ENCODE data around the gene CSRP3. TPM values are rescaled to one million over a fixed set of nuclear protein-coding genes. Genes with fewer than 3 reads are reported as not detected.

CSRP3 gene
- 1 to 10 TPM in 1 of 9 donors, not detected in 8; 2.3 TPM for total RNA-seq
- polyA plus RNA-seq, result under 1 TPM in 2 of 3 donors, not detected in 1; 0.17 to 0.32 TPM
- long read RNA-seq, donor 1, partial matches to known transcripts, result 0 of 1 reads
- long read RNA-seq, donor 1, other reads (novel, unspliced or antisense), result 0 of 1 reads
- long read RNA-seq, donor 2, partial matches to known transcripts, result 0 of 1 reads
- long read RNA-seq, donor 2, other reads (novel, unspliced or antisense), result 0 of 1 reads
- long read RNA-seq, donor 3, partial matches to known transcripts, result 0 of 5 reads
- long read RNA-seq, donor 3, other reads (novel, unspliced or antisense), result 0 of 5 reads
- long read RNA-seq, donor 4, result 0 reads
- long read RNA-seq, donor 5, result 0 reads
- long read RNA-seq, donor 6, result 0 reads
- long read RNA-seq, donor 7, transcript CSRP3-201 (6 exons, 971 nt), result major isoform, 5 of 5 reads
- long read RNA-seq, donor 7, partial matches to known transcripts, result 0 of 5 reads
- long read RNA-seq, donor 7, other reads (novel, unspliced or antisense), result 0 of 5 reads
- long read RNA-seq, donor 8, transcript CSRP3-201 (6 exons, 971 nt), result major isoform, 5 of 5 reads
- long read RNA-seq, donor 8, partial matches to known transcripts, result 0 of 5 reads
- long read RNA-seq, donor 8, other reads (novel, unspliced or antisense), result 0 of 5 reads
- long read RNA-seq, donor 9, partial matches to known transcripts, result 0 of 3 reads
- long read RNA-seq, donor 9, other reads (novel, unspliced or antisense), result 0 of 3 reads
- long read RNA-seq, donor 10, partial matches to known transcripts, result 0 of 1 reads
- long read RNA-seq, donor 10, other reads (novel, unspliced or antisense), result 0 of 1 reads

DNA sequence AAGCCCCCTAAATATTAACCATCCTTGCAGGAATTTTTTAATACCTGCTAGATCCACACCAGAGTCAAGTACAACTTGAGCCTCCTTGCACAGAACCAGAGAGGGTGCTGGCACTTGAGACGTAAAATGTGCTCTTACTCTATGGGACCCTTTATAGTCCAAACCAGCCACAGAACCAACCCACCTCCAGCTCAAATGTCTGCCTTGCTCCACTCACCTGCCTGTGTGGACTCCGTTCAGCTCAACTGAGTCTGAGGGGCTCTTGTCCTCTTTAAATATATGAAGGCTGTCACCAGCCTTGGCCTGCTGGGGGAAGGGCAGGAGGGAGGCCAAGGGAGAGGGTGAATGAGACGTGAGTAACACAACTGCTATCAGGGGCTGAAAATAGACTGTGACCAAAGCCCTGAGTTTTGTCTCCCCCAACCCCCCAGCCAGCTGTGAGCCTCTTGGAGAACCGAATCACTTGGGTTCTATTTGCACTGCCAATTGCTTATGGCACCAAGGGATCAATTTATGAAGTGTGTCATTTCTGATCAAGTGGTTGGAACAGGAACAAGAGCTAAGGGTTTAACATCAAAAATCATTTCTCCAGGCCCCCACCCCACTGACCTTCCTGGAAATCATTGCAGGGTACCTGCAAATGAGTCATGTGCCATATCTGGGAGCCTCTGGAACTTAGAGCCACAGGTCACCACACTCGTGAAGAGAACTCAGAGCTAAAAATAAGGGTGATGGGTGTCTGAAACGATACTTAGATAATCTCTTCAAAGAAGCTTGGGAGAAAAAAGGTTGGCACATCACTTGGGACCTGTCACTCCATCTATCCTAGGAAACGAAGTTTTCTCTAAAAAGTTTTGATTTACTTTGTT lies at the start of gene CSRP3:
CSRP3 (minus strand) TSS at position 247 of the 869 bp plus-strand sequence. CDS start 9,535 bp downstream, outside the sequence.
- H3K36me3 ChIP-seq (replicated peaks in 1 of 2), result no peaks in the 10 kb centered on the region
- H3K9me3 ChIP-seq (replicated peaks in 1 of 3), result no peaks in the 10 kb centered on the region
- DNase-seq, result peak in 1 of 7 donors; percentile 20
- no peak within 1 kb of the TSS for H3K27ac ChIP-seq
- intact Hi-C loops (cut with DNase I), result no loop called here
- H3K4me3 ChIP-seq, result no peak within 1 kb of the TSS
- H3K4me1 ChIP-seq (replicated peaks in 1 of 2), result no peaks in the 10 kb centered on the region
- TF ChIP-seq CTCF (IDR thresholded peaks at IDR 0.05) (no peak), POLR2A (IDR thresholded peaks at IDR 0.05) (no peak)
- WGBS, 4 donors, result 66 to 79% (median 72%) methylated on average over 7 of the region's 7 CpGs
- H3K27me3 ChIP-seq, result no peaks in the 10 kb centered on the region

GRCh38 chr11:19251577-19251976 lies 49.8 kb upstream of the CSRP3 start:
- Histone ChIP-seq H3K27me3 (no peaks in the 10 kb centered on the region), H3K9me3 (replicated peaks in 1 of 3) (no peaks in the 10 kb centered on the region), H3K4me3 (no peak overlapping the region), H3K27ac (no peak overlapping the region), H3K36me3 (replicated peaks in 1 of 2) (no peaks in the 10 kb centered on the region), H3K4me1 (replicated peaks in 1 of 2) (no peaks in the 10 kb centered on the region)
- intact Hi-C loops (cut with DNase I), result loop anchor here in 1 of 2 donors (10.0 kb wide), 2 partner anchors 177 to 303 kb away; no protein-coding TSS in a partner anchor
- no peak for DNase-seq
- no peak for TF ChIP-seq CTCF (IDR thresholded peaks at IDR 0.05)
- no peak for TF ChIP-seq POLR2A (IDR thresholded peaks at IDR 0.05)

DNA sequence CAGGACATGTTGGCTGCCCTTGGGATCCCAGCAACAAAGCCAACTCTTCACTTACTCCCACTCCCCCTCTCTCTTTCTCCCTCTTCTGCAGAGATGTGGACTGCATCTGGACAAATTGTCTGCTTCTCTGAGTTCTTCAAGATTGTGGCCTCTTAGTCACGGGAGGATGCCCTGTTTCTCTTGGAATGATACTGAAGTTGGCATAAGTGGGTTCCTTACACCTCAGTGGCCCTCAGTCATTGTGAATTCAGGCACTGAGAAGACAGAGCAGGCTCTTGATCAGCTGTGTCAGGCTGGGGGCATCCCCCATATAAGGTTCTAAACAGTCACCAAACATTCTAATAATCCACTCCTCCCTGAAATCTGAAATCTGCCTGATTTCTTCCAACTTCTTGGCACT lies 45.0 kb upstream of the CSRP3 start:
- intact Hi-C loops (cut with DNase I), result loop anchor here in 1 of 2 donors (10.0 kb wide), 1 partner anchor 172 kb away; no protein-coding TSS in a partner anchor
- Histone ChIP-seq H3K4me3 (no peak overlapping the region), H3K27ac (no peak overlapping the region), H3K4me1 (replicated peaks in 1 of 2) (peaks cover under 1 to 8% of the 10 kb centered on the region in 2 donors), H3K27me3 (peaks cover 12% of the 10 kb centered on the region), H3K9me3 (replicated peaks in 1 of 3) (no peaks in the 10 kb centered on the region), H3K36me3 (replicated peaks in 1 of 2) (no peaks in the 10 kb centered on the region)
- no peak for TF ChIP-seq POLR2A (IDR thresholded peaks at IDR 0.05)
- no peak for TF ChIP-seq CTCF (IDR thresholded peaks at IDR 0.05)
- 86 to 100% (median 93%) methylated on average over 1 of the region's 1 CpG for WGBS, 4 donors
- DNase-seq, result no peak

All from adrenal gland (tissue), 19 donors.